ENCODE data around the gene CELF1.

DNA sequence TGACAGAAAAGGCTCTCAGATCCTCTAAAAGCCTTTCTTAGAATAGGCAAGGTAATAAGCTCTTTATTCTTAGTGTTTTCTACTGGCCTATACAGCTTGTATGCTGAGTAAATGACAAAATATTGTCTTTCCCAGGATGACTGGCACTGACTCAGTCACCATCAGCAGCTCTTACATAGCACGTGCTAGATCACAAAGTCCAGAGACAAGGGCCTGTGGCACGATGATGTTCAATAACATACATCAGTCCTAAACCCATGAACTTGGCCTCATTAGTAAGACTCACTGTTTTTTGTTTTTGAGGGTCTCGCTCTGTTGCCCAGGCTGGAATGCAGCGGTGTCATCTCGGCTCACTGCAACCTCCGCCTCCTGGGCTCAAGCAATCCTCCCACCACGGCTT lies 42.7 kb downstream of the CELF1 start:
- TF ChIP-seq BHLHE40 (IDR thresholded peaks at IDR 0.05; ENCODE audit: borderline replicate concordance in 1 of 2, low read depth in 2 of 2, low read length in 1 of 2) (0 out of 4 replicates have a peak, but pooled peaks have one; percentile 16 to 40), SP1 (IDR thresholded peaks at IDR 0.05; ENCODE audit: low read depth, low read length) (no peak)
